H1 (cell line): ENCODE measurements around the gene TTC28. TPM values are rescaled to one million over a fixed set of nuclear protein-coding genes. Genes with fewer than 3 reads are reported as not detected.
A peak's percentile ranks its signal among the peaks of the same experiment; 100 is the strongest.

Source experiments
- CTCF ChIA-PET: fragments of 300-600 bp; sonication (Branson Sonifier 250); formaldehyde crosslinking; loops from one replicate; lab custom pipeline; 2021; ENCODE audit not compliant: partially characterized antibody; lab: Charles Lee
- POLR2A ChIA-PET: fragments of 300-600 bp; sonication (Branson Sonifier 250); formaldehyde crosslinking; loops from one replicate; lab custom pipeline; 2021; ENCODE audit warnings: inconsistent platforms; ENCODE audit not compliant: partially characterized antibody; lab: Charles Lee
- DNase-seq, 2 experiments: peaks; one replicate each; pipeline versions ENCODE4 v3.0.0 to v3.0.0-alpha.2; 2010 to 2022; ENCODE audit warnings: low spot score in 2 of 2, low read depth in 1 of 2, mixed read lengths in 1 of 2
- FAIRE-seq: peaks from 2 replicates; lab custom pipeline; 2011; peaks lifted over from hg19 to GRCh38; lab: Jason Lieb, UNC
- H2AFZ ChIP-seq: 2 replicates; pipeline ENCODE4 v1.8.1; 2012; ENCODE audit warnings: low read length, inconsistent platforms
- H2AK5ac ChIP-seq: 2 replicates; pipeline ENCODE4 v1.6.1; 2013; ENCODE audit warnings: low read depth, low read length
- H2BK120ac ChIP-seq: replicated peaks from 2 replicates; pipeline ENCODE3; 2013; ENCODE audit warnings: low read depth, low read length, inconsistent platforms
- H2BK12ac ChIP-seq: 2 replicates; pipeline ENCODE4 v1.6.1; 2013; ENCODE audit warnings: low read depth, low read length
- H2BK15ac ChIP-seq: 2 replicates; pipeline ENCODE4 v1.6.1; 2013; ENCODE audit warnings: low read length
- H2BK20ac ChIP-seq: 2 replicates; pipeline ENCODE4 v1.6.1; 2013; ENCODE audit warnings: low read length
- H2BK5ac ChIP-seq: 2 replicates; pipeline ENCODE4 v1.6.1; 2013; ENCODE audit warnings: low read depth, low read length
- H3K14ac ChIP-seq: 2 replicates; pipeline ENCODE4 v1.6.1; 2013; ENCODE audit warnings: inconsistent platforms; ENCODE audit not compliant: insufficient read length
- H3K18ac ChIP-seq: 2 replicates; pipeline ENCODE4 v1.6.1; 2013; ENCODE audit warnings: low read length; ENCODE audit errors: extremely low read depth
- H3K23ac ChIP-seq: 2 replicates; pipeline ENCODE4 v1.6.1; 2013; ENCODE audit warnings: inconsistent platforms; ENCODE audit not compliant: insufficient read length
- H3K23me2 ChIP-seq: 2 replicates; pipeline ENCODE4 v1.6.1; 2013; ENCODE audit warnings: low read depth, low read length
- H3K27ac ChIP-seq: 2 replicates; pipeline ENCODE4 v1.6.1; 2011; ENCODE audit warnings: low read depth, low read length, inconsistent platforms
- H3K27me3 ChIP-seq, 4 experiments: replicated peaks in 1 of 4; 1 replicate in 1 of 4; 2 replicates in 3 of 4; pipeline versions ENCODE4 v1.6.1 to v1.8.1; 2011 to 2013; ENCODE audit warnings: low read length in 3 of 4, mild to moderate bottlenecking in 3 of 4, inconsistent platforms in 2 of 4, mixed read lengths in 2 of 4, moderate library complexity in 1 of 4; ENCODE audit not compliant: control insufficient read depth in 3 of 4, insufficient read depth in 3 of 4; ENCODE audit errors: extremely low read depth in 1 of 4
- H3K36me3 ChIP-seq, 4 experiments: 2 replicates each; pipeline versions ENCODE4 v1.6.1 to v1.8.1; 2011 to 2013; ENCODE audit warnings: mild to moderate bottlenecking in 4 of 4, low read length in 3 of 4, moderate library complexity in 2 of 4, control low read depth in 1 of 4, inconsistent platforms in 1 of 4; ENCODE audit not compliant: insufficient read depth in 4 of 4, control insufficient read depth in 2 of 4
- H3K4ac ChIP-seq: replicated peaks from 2 replicates; pipeline ENCODE3; 2013; ENCODE audit warnings: low read length, low read depth, mixed read lengths, inconsistent platforms; ENCODE audit not compliant: insufficient read length
- H3K4me1 ChIP-seq, 4 experiments: replicated peaks in 1 of 4; 1 replicate in 1 of 4; 2 replicates in 3 of 4; pipeline versions ENCODE4 v1.6.1 to v1.8.1; 2011 to 2013; ENCODE audit warnings: low read length in 3 of 4, inconsistent platforms in 2 of 4, mixed read lengths in 1 of 4; ENCODE audit not compliant: insufficient read depth in 4 of 4, control insufficient read depth in 3 of 4
- H3K4me2 ChIP-seq, 2 experiments: 2 replicates each; pipeline versions ENCODE4 v1.6.1 to v1.8.1; 2011 to 2013; ENCODE audit warnings: low read depth in 2 of 2, low read length in 2 of 2, control low read depth in 1 of 2, inconsistent platforms in 1 of 2, mild to moderate bottlenecking in 1 of 2; ENCODE audit not compliant: insufficient read depth in 1 of 2
- H3K4me3 ChIP-seq, 4 experiments: fragments of 200-600, 300-600 bp in 1 of 4; sonication (generic), shearing (Covaris generic), sonication (Bioruptor Twin) in 1 of 4; 2 replicates each; pipeline versions ENCODE4 v1.5.1 to v1.8.1; 2011 to 2016; ENCODE audit warnings: low read length in 4 of 4, low read depth in 3 of 4, control low read depth in 2 of 4, inconsistent platforms in 2 of 4, mild to moderate bottlenecking in 2 of 4, mixed read lengths in 1 of 4, moderate library complexity in 1 of 4; ENCODE audit not compliant: insufficient read depth in 2 of 4; ENCODE audit errors: extremely low read depth in 1 of 4
- H3K56ac ChIP-seq: replicated peaks from 2 replicates; pipeline ENCODE3; 2013; ENCODE audit warnings: low read depth, mild to moderate bottlenecking, mixed read lengths, low read length, inconsistent platforms; ENCODE audit not compliant: insufficient read length
- H3K79me1 ChIP-seq: 2 replicates; pipeline ENCODE4 v1.6.1; 2013; ENCODE audit warnings: low read depth, low read length, control low read depth
- H3K79me2 ChIP-seq, 2 experiments: 2 replicates each; pipeline versions ENCODE4 v1.6.1 to v1.8.1; 2012 to 2013; ENCODE audit warnings: low read length in 2 of 2, mild to moderate bottlenecking in 2 of 2, inconsistent platforms in 1 of 2; ENCODE audit not compliant: insufficient read depth in 2 of 2, control insufficient read depth in 1 of 2
- H3K9ac ChIP-seq, 4 experiments: replicated peaks in 1 of 4; 1 replicate in 1 of 4; 2 replicates in 3 of 4; pipeline versions ENCODE4 v1.6.1 to v1.8.1; 2011 to 2013; ENCODE audit warnings: low read depth in 3 of 4, low read length in 3 of 4, control low read depth in 2 of 4, mild to moderate bottlenecking in 2 of 4, moderate library complexity in 2 of 4, inconsistent platforms in 1 of 4; ENCODE audit errors: extremely low read depth in 1 of 4
- H3K9me3 ChIP-seq, 2 experiments: 2 replicates each; pipeline versions ENCODE4 v1.6.1 to v1.8.1; 2012 to 2013; ENCODE audit warnings: mild to moderate bottlenecking in 2 of 2, moderate library complexity in 2 of 2, control low read depth in 1 of 2, inconsistent platforms in 1 of 2, low read depth in 1 of 2, low read length in 1 of 2, mixed read lengths in 1 of 2; ENCODE audit not compliant: insufficient read depth in 2 of 2
- H4K20me1 ChIP-seq, 2 experiments: replicated peaks in 1 of 2; 2 replicates each; pipeline versions ENCODE3 to v1.8.1; 2011 to 2013; ENCODE audit warnings: inconsistent platforms in 2 of 2, low read length in 2 of 2, mild to moderate bottlenecking in 1 of 2; ENCODE audit not compliant: insufficient read depth in 2 of 2, control insufficient read depth in 1 of 2
- H4K5ac ChIP-seq: 2 replicates; pipeline ENCODE4 v1.6.1; 2013; ENCODE audit warnings: low read length, low read depth, mixed read lengths, inconsistent platforms; ENCODE audit not compliant: insufficient read length
- H4K8ac ChIP-seq: 2 replicates; pipeline ENCODE4 v1.8.0; 2013; ENCODE audit warnings: mild to moderate bottlenecking, moderate library complexity, low read length, inconsistent platforms; ENCODE audit not compliant: insufficient read depth; ENCODE audit errors: extremely low read depth
- H4K91ac ChIP-seq: replicated peaks from 2 replicates; pipeline ENCODE3; 2013; ENCODE audit warnings: low read length, mixed read lengths, inconsistent platforms; ENCODE audit not compliant: insufficient read length
- ATF2 ChIP-seq: IDR thresholded peaks from 2 replicates; pipeline ENCODE4 v1.6.1; 2012; ENCODE audit warnings: low read length, inconsistent platforms
- BACH1 ChIP-seq: IDR thresholded peaks from 2 replicates; pipeline ENCODE4 v1.6.1; 2012; ENCODE audit warnings: low read length, improper control_type of control experiment
- CREB1 ChIP-seq: IDR thresholded peaks from 2 replicates; pipeline ENCODE4 v1.6.1; 2012; ENCODE audit warnings: inconsistent platforms
- EZH2 ChIP-seq: fragments of 200-600 bp; sonication (generic); IDR thresholded peaks from 2 replicates; pipeline ENCODE4 v1.7.1; 2012; ENCODE audit warnings: low read depth, mild to moderate bottlenecking, moderate library complexity, low read length, inconsistent platforms; ENCODE audit not compliant: severe bottlenecking
- HDAC2 ChIP-seq, 2 experiments: fragments of 300-600 bp in 1 of 2; sonication (generic) in 1 of 2; IDR thresholded peaks; 2 replicates each; pipeline ENCODE4 v1.6.1; 2011 to 2012; ENCODE audit warnings: low read depth in 2 of 2, low read length in 2 of 2, mild to moderate bottlenecking in 2 of 2, moderate library complexity in 2 of 2, borderline replicate concordance in 1 of 2, inconsistent platforms in 1 of 2
- HDAC6 ChIP-seq: IDR thresholded peaks from one replicate; pipeline ENCODE4 v1.7.1; 2012; ENCODE audit warnings: low read depth, mild to moderate bottlenecking, inconsistent platforms, low read length, moderate library complexity
- KDM5A ChIP-seq: fragments of 200-600 bp; IDR thresholded peaks from 2 replicates; pipeline ENCODE4 v1.7.1; 2012; ENCODE audit warnings: mild to moderate bottlenecking, low read length, inconsistent platforms, mixed read lengths
- RFX5 ChIP-seq: IDR thresholded peaks from 2 replicates; pipeline ENCODE4 v1.6.1; 2011; ENCODE audit warnings: low read depth, low read length, improper control_type of control experiment, borderline replicate concordance
- SP1 ChIP-seq: IDR thresholded peaks from 2 replicates; pipeline ENCODE4 v1.6.1; 2011; ENCODE audit warnings: low read depth, low read length
- TAF1 ChIP-seq: IDR thresholded peaks from 2 replicates; pipeline ENCODE4 v1.6.1; 2011; ENCODE audit warnings: mild to moderate bottlenecking, low read depth, low read length
- USF2 ChIP-seq: IDR thresholded peaks from 2 replicates; pipeline ENCODE4 v1.6.1; 2011; ENCODE audit warnings: low read length, improper control_type of control experiment
- WGBS, 2 experiments: shearing (Covaris generic) in 1 of 2; methylation state at CpG; one replicate each; pipeline versions ENCODE4 v1.1.6 to v1.1.7; 2013 to 2015; ENCODE audit warnings: low lambda C conversion rate in 2 of 2, mixed read lengths in 2 of 2, inconsistent platforms in 1 of 2, low coverage in 1 of 2, missing lambda C conversion rate in 1 of 2; ENCODE audit not compliant: insufficient replicate concordance in 2 of 2, insufficient coverage in 1 of 2, insufficient read length in 1 of 2; ENCODE audit errors: extremely low coverage in 1 of 2, missing lambda C conversion rate in 1 of 2; 5-methylcytosine and 5-hydroxymethylcytosine counted together
- polyA plus RNA-seq, 7 experiments: library from polyadenylated mRNA; depleted of rRNA in 3 of 7; stranded (reverse) in 5 of 7; unstranded in 2 of 7; fragments of >200 nt in 5 of 7; fragments of 200-250 nt in 2 of 7; gene quantifications; 1 replicate in 5 of 7; 2 replicates in 1 of 7; 4 replicates in 1 of 7; pipeline versions ENCODE4 v1.2.1 to v1.2.3, GENCODE V29; 2011 to 2013; ENCODE audit warnings: missing spikeins in 2 of 7, mixed read lengths in 2 of 7
- total RNA-seq: library from RNA; stranded (reverse); fragmentation: NEBNext Ultra II Directional; extraction: Animal tissue kit (Norgen Biotek cat#: 25700); gene quantifications from 2 replicates; pipeline ENCODE4 v1.2.1, GENCODE V29; 2021

The TTC28 gene
- total and polyA plus RNA-seq, 2 of the 8 experiments (the other 6 are each of a cell fraction or from before 2014, with no cell fraction given), result 2.6 to 12.6 TPM

GRCh38 chr22:27984723-27985122, 694.9 kb downstream of the TTC28 start:
- no peak overlapping the region for H2BK15ac ChIP-seq
- no peak overlapping the region for H3K27ac ChIP-seq
- H3K56ac ChIP-seq, result no peak overlapping the region
- no peak overlapping the region for H2BK5ac ChIP-seq
- no peak overlapping the region for H4K91ac ChIP-seq
- no peak for FAIRE-seq
- no peak overlapping the region for H4K5ac ChIP-seq
- no peak overlapping the region for H2BK12ac ChIP-seq
- H3K4ac ChIP-seq, result no peak overlapping the region
- CTCF ChIA-PET, result interaction anchor here (1.0 kb wide), 1 partner anchor 101 kb away, joined by 3 read pairs; no protein-coding TSS in a partner anchor
- H2AFZ ChIP-seq, result no peak overlapping the region
- H3K79me2 ChIP-seq, result no peaks in the 10 kb centered on the region
- H3K23me2 ChIP-seq, result no peaks in the 10 kb centered on the region
- H2BK20ac ChIP-seq, result no peak overlapping the region
- H3K27me3 ChIP-seq, result no peaks in the 10 kb centered on the region
- no peak overlapping the region for H3K14ac ChIP-seq
- H4K20me1 ChIP-seq, result peaks cover 0 to 4% of the 10 kb centered on the region in 2 experiments
- no peak overlapping the region for H3K9ac ChIP-seq
- H4K8ac ChIP-seq, result no peak overlapping the region
- no peak overlapping the region for H3K4me3 ChIP-seq
- peaks cover 0 to 8% (median 6%) of the 10 kb centered on the region in 4 experiments; a peak in 6 of 7 replicates for H3K4me1 ChIP-seq
- no peak overlapping the region for H2BK120ac ChIP-seq
- POLR2A ChIA-PET, result interaction anchor here (1.3 to 1.5 kb wide), 2 partner anchors 13 to 16 kb away, joined by 3 to 4 read pairs; no protein-coding TSS in a partner anchor
- no peak overlapping the region for H3K18ac ChIP-seq
- no peaks in the 10 kb centered on the region for H3K79me1 ChIP-seq
- no peaks in the 10 kb centered on the region for H3K9me3 ChIP-seq
- 97% methylated on average over 9 of the region's 9 CpGs; no CpG with 5 or more reads in 1 of the 2 experiments for WGBS, 2 experiments
- H2AK5ac ChIP-seq, result no peak overlapping the region
- H3K23ac ChIP-seq, result no peak overlapping the region
- DNase-seq, result peak in 1 of 2 experiments; percentile 37
- no peak overlapping the region for H3K4me2 ChIP-seq
- H3K36me3 ChIP-seq, result peaks cover 0 to 3% (median 0%) of the 10 kb centered on the region in 4 experiments; a peak in 1 of 8 replicates
- TF ChIP-seq SP1, result no peak
- no peak for TF ChIP-seq CREB1
- TF ChIP-seq KDM5A, result no peak
- TF ChIP-seq HDAC2 (IDR thresholded peaks at IDR 0.05; ENCODE audit: borderline replicate concordance in 1 of 2, low read depth in 2 of 2, low read length in 2 of 2), result no peak
- no peak for TF ChIP-seq TAF1
- no peak for TF ChIP-seq EZH2
- no peak for TF ChIP-seq HDAC6
- no peak for TF ChIP-seq RFX5
- no peak for TF ChIP-seq BACH1
- TF ChIP-seq ATF2, result no peak
- TF ChIP-seq USF2, result no peak
